H9 (cell line): ENCODE measurements around the gene NAA15. TPM values are rescaled to one million over a fixed set of nuclear protein-coding genes. Genes with fewer than 3 reads are reported as not detected.

Source experiments
- DNase-seq: peaks from one replicate; pipeline ENCODE4 v3.0.0-alpha.2; 2017
- H2AFZ ChIP-seq: one replicate; pipeline ENCODE4 v1.6.1; 2013; ENCODE audit warnings: mild to moderate bottlenecking, low read length, control low read depth, moderate library complexity
- H2AK5ac ChIP-seq: 2 replicates; pipeline ENCODE4 v1.6.1; 2013; ENCODE audit warnings: low read length, control low read depth, mixed read lengths; ENCODE audit not compliant: insufficient read length
- H2BK120ac ChIP-seq: one replicate; pipeline ENCODE4 v1.6.1; 2013; ENCODE audit warnings: low read depth, mild to moderate bottlenecking, low read length, control low read depth, inconsistent platforms; ENCODE audit not compliant: poor library complexity, severe bottlenecking
- H2BK12ac ChIP-seq: 2 replicates; pipeline ENCODE4 v1.6.1; 2013; ENCODE audit warnings: low read length, control low read depth, mixed read lengths, low read depth; ENCODE audit not compliant: insufficient read length
- H2BK15ac ChIP-seq: 2 replicates; pipeline ENCODE4 v1.6.1; 2013; ENCODE audit warnings: low read depth, low read length, control low read depth
- H2BK20ac ChIP-seq: one replicate; pipeline ENCODE4 v1.6.1; 2013; ENCODE audit warnings: low read depth, mild to moderate bottlenecking, low read length, control low read depth, inconsistent platforms; ENCODE audit not compliant: poor library complexity, severe bottlenecking
- H2BK5ac ChIP-seq: 2 replicates; pipeline ENCODE4 v1.6.1; 2013; ENCODE audit warnings: low read length, control low read depth, mixed read lengths; ENCODE audit not compliant: insufficient read length
- H3K14ac ChIP-seq: 2 replicates; pipeline ENCODE4 v1.6.1; 2013; ENCODE audit warnings: low read length, control low read depth; ENCODE audit not compliant: insufficient read depth
- H3K18ac ChIP-seq: 2 replicates; pipeline ENCODE4 v1.6.1; 2013; ENCODE audit warnings: low read depth, mild to moderate bottlenecking, mixed read lengths, low read length, control low read depth; ENCODE audit not compliant: insufficient read length
- H3K23ac ChIP-seq: 2 replicates; pipeline ENCODE4 v1.6.1; 2013; ENCODE audit warnings: low read length, control low read depth, mixed read lengths, low read depth; ENCODE audit not compliant: insufficient read length
- H3K23me2 ChIP-seq: 2 replicates; pipeline ENCODE4 v1.6.1; 2013; ENCODE audit warnings: low read depth, mild to moderate bottlenecking, mixed read lengths, low read length, control low read depth; ENCODE audit not compliant: insufficient read length, poor library complexity, severe bottlenecking
- H3K27ac ChIP-seq: 2 replicates; pipeline ENCODE4 v1.5.1; 2013; ENCODE audit warnings: low read length, control low read depth, mixed read lengths, low read depth; ENCODE audit not compliant: insufficient read length
- H3K27me3 ChIP-seq: 2 replicates; pipeline ENCODE4 v1.6.1; 2013; ENCODE audit warnings: low read length, control low read depth, inconsistent platforms; ENCODE audit not compliant: insufficient read depth
- H3K4ac ChIP-seq: 2 replicates; pipeline ENCODE4 v1.6.1; 2013; ENCODE audit warnings: low read depth, mild to moderate bottlenecking, control low read depth, inconsistent platforms, low read length, moderate library complexity
- H3K4me1 ChIP-seq: 2 replicates; pipeline ENCODE4 v1.6.1; 2013; ENCODE audit warnings: low read length, control low read depth, inconsistent platforms; ENCODE audit not compliant: insufficient read depth
- H3K4me2 ChIP-seq: 2 replicates; pipeline ENCODE4 v1.6.1; 2013; ENCODE audit warnings: low read length, control low read depth, mixed read lengths; ENCODE audit not compliant: insufficient read length, insufficient read depth
- H3K56ac ChIP-seq: 2 replicates; pipeline ENCODE4 v1.6.1; 2013; ENCODE audit warnings: low read depth, mild to moderate bottlenecking, mixed read lengths, low read length, control low read depth; ENCODE audit not compliant: insufficient read length
- H3K79me1 ChIP-seq: 2 replicates; pipeline ENCODE4 v1.6.1; 2013; ENCODE audit warnings: low read depth, mild to moderate bottlenecking, moderate library complexity, low read length, control low read depth, inconsistent platforms; ENCODE audit not compliant: insufficient read depth, poor library complexity, severe bottlenecking
- H3K79me2 ChIP-seq: 2 replicates; pipeline ENCODE4 v1.6.1; 2013; ENCODE audit warnings: low read length, control low read depth, inconsistent platforms; ENCODE audit not compliant: insufficient read depth
- H3K9ac ChIP-seq: 2 replicates; pipeline ENCODE4 v1.6.1; 2013; ENCODE audit warnings: low read length, control low read depth, mixed read lengths; ENCODE audit not compliant: insufficient read length; ENCODE audit errors: extremely low read depth
- H3K9me3 ChIP-seq: one replicate; pipeline ENCODE4 v1.6.1; 2013; ENCODE audit warnings: low read depth, low read length, inconsistent platforms; ENCODE audit not compliant: control insufficient read depth
- H3T11ph ChIP-seq: one replicate; pipeline ENCODE4 v1.6.1; 2013; ENCODE audit warnings: mild to moderate bottlenecking, low read length, control low read depth, inconsistent platforms
- H4K20me1 ChIP-seq: one replicate; pipeline ENCODE4 v1.6.1; 2013; ENCODE audit not compliant: control insufficient read depth, insufficient read length, insufficient read depth
- H4K5ac ChIP-seq: 2 replicates; pipeline ENCODE4 v1.6.1; 2013; ENCODE audit warnings: low read depth, mild to moderate bottlenecking, mixed read lengths, low read length, control low read depth; ENCODE audit not compliant: insufficient read length
- H4K8ac ChIP-seq: replicated peaks from 2 replicates; pipeline ENCODE4 v1.6.1; 2013; ENCODE audit warnings: low read length, control low read depth, mixed read lengths, low read depth; ENCODE audit not compliant: insufficient read length
- H4K91ac ChIP-seq: 2 replicates; pipeline ENCODE4 v1.6.1; 2013; ENCODE audit warnings: low read depth, mild to moderate bottlenecking, moderate library complexity, mixed read lengths, low read length, control low read depth; ENCODE audit not compliant: insufficient read length
- H3K27ac Mint-ChIP-seq, 3 experiments: 2 replicates in 2 of 3; 3 replicates in 1 of 3; pipeline ENCODE4 v1.8.0; 2020 to 2021; ENCODE audit warnings: mixed read lengths in 3 of 3, mild to moderate bottlenecking in 1 of 3, moderate library complexity in 1 of 3
- H3K27me3 Mint-ChIP-seq: 2 replicates; pipeline ENCODE4 v1.8.0; 2021; ENCODE audit warnings: low read depth, mild to moderate bottlenecking, moderate library complexity, mixed read lengths
- H3K36me3 Mint-ChIP-seq, 3 experiments: 2 replicates in 2 of 3; 3 replicates in 1 of 3; pipeline ENCODE4 v1.8.0; 2020 to 2021; ENCODE audit warnings: low read depth in 3 of 3, mixed read lengths in 3 of 3; ENCODE audit not compliant: insufficient read depth in 1 of 3
- H3K4me1 Mint-ChIP-seq, 2 experiments: 2 replicates each; pipeline ENCODE4 v1.8.0; 2020; ENCODE audit warnings: mixed read lengths in 2 of 2
- H3K4me3 Mint-ChIP-seq, 2 experiments: 2 replicates in 1 of 2; 3 replicates in 1 of 2; pipeline ENCODE4 v1.8.0; 2020 to 2021; ENCODE audit warnings: mild to moderate bottlenecking in 2 of 2, mixed read lengths in 2 of 2, moderate library complexity in 1 of 2
- H3K9me3 Mint-ChIP-seq, 2 experiments: 2 replicates in 1 of 2; 3 replicates in 1 of 2; pipeline ENCODE4 v1.8.0; 2020; ENCODE audit warnings: mild to moderate bottlenecking in 2 of 2, mixed read lengths in 2 of 2, moderate library complexity in 1 of 2
- WGBS: extraction: QIAGEN DNeasy Blood & Tissue Kit; methylation state at CpG from one replicate; pipeline ENCODE4 v1.1.7; 2013; ENCODE audit warnings: missing lambda C conversion rate, low lambda C conversion rate, mixed read lengths; ENCODE audit not compliant: insufficient read length; ENCODE audit errors: extremely low coverage; 5-methylcytosine and 5-hydroxymethylcytosine counted together
- total RNA-seq: library from RNA; stranded (reverse); gene quantifications from 2 replicates; pipeline ENCODE4 v1.2.1, GENCODE V29; 2021
- TF ChIP-seq, protein P1 (sequence below): fragments of 200-600 bp; sonication (generic); conservative IDR thresholded peaks from 3 replicates; pipeline ENCODE4 v1.8.0; 2021; ENCODE audit warnings: antibody characterized with exemption, mild to moderate bottlenecking

Gene NAA15
- total RNA-seq, 1 experiment from 2014 or later = 115 TPM

- Mint-ChIP-seq H3K27ac (no peak overlapping the region), H3K4me1 (peaks cover 11 to 14% of the 10 kb centered on the region in 2 experiments), H3K27me3 (peaks cover 39% of the 10 kb centered on the region), H3K9me3 (peaks cover 5 to 6% of the 10 kb centered on the region in 2 experiments; a peak in 3 of 5 replicates), H3K4me3 (no peak overlapping the region), H3K36me3 (peaks cover 0 to 6% (median 6%) of the 10 kb centered on the region in 3 experiments; a peak in 4 of 7 replicates)
- H3K23ac ChIP-seq = no peak overlapping the region
- H3K4me2 ChIP-seq = no peak overlapping the region
- H4K20me1 ChIP-seq = no peaks in the 10 kb centered on the region
- no peak overlapping the region for H4K8ac ChIP-seq
- H4K5ac ChIP-seq = no peak overlapping the region
- no peak overlapping the region for H2BK20ac ChIP-seq
- peaks cover 4% of the 10 kb centered on the region for H3K23me2 ChIP-seq
- no CpG with 5 or more reads among the region's 7 CpGs for WGBS
- no peak overlapping the region for H2AK5ac ChIP-seq
- TF ChIP-seq, protein P1, sequence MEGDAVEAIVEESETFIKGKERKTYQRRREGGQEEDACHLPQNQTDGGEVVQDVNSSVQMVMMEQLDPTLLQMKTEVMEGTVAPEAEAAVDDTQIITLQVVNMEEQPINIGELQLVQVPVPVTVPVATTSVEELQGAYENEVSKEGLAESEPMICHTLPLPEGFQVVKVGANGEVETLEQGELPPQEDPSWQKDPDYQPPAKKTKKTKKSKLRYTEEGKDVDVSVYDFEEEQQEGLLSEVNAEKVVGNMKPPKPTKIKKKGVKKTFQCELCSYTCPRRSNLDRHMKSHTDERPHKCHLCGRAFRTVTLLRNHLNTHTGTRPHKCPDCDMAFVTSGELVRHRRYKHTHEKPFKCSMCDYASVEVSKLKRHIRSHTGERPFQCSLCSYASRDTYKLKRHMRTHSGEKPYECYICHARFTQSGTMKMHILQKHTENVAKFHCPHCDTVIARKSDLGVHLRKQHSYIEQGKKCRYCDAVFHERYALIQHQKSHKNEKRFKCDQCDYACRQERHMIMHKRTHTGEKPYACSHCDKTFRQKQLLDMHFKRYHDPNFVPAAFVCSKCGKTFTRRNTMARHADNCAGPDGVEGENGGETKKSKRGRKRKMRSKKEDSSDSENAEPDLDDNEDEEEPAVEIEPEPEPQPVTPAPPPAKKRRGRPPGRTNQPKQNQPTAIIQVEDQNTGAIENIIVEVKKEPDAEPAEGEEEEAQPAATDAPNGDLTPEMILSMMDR = no peak
- no peak overlapping the region for H3K4ac ChIP-seq
- H3K14ac ChIP-seq = no peak overlapping the region
- H3T11ph ChIP-seq = no peak overlapping the region
- no peak overlapping the region for H3K18ac ChIP-seq
- H2BK120ac ChIP-seq = no peak overlapping the region
- no peak overlapping the region for H3K27ac ChIP-seq
- no peaks in the 10 kb centered on the region for H3K79me1 ChIP-seq
- H2AFZ ChIP-seq = no peak overlapping the region
- H3K27me3 ChIP-seq = peaks cover 12% of the 10 kb centered on the region; the same call in 1 of the 2 replicates
- no peak overlapping the region for H2BK5ac ChIP-seq
- H4K91ac ChIP-seq = no peak overlapping the region
- no peaks in the 10 kb centered on the region for H3K79me2 ChIP-seq
- no peak overlapping the region for H2BK15ac ChIP-seq
- H3K4me1 ChIP-seq = no peaks in the 10 kb centered on the region
- H3K9ac ChIP-seq = no peak overlapping the region
- no peak overlapping the region for H2BK12ac ChIP-seq
- no peak overlapping the region for H3K56ac ChIP-seq
- no peaks in the 10 kb centered on the region for H3K9me3 ChIP-seq
- DNase-seq = no peak
Measured at GRCh38 chr4:139282065-139282720, 19.1 kb upstream of the NAA15 start.
